CD4-positive, CD25-positive, alpha-beta regulatory T cell (primary cell): Measurements from ENCODE around the gene DNAH17. TPM values are rescaled to one million over a fixed set of nuclear protein-coding genes. Genes with fewer than 3 reads are reported as not detected.

Experiments
- ATAC-seq, 2 donors: fragments of 150-1000 bp; cut with Tn5 transposase; one replicate each; pipeline ENCODE4 v1.10.0; 2021; ENCODE audit warnings: low read depth in 2 of 2, moderate number of reproducible peaks in 2 of 2, moderate library complexity in 1 of 2
- DNase-seq, 3 donors: peaks; one replicate each; pipeline versions ENCODE4 v3.0.0 to v3.0.0-alpha.2; 2012 to 2022; ENCODE audit warnings: mixed read lengths in 1 of 3
- H3K27ac ChIP-seq: one replicate; pipeline ENCODE4 v1.7.0; 2013; ENCODE audit warnings: mild to moderate bottlenecking, low read length; ENCODE audit not compliant: insufficient read depth, poor library complexity, severe bottlenecking
- H3K27me3 ChIP-seq: one replicate; pipeline ENCODE4 v1.7.0; 2013; ENCODE audit warnings: low read length; ENCODE audit not compliant: control insufficient read depth, insufficient read depth
- H3K36me3 ChIP-seq: one replicate; pipeline ENCODE4 v1.7.0; 2013; ENCODE audit warnings: mild to moderate bottlenecking, low read length, moderate library complexity; ENCODE audit not compliant: control insufficient read depth, insufficient read depth
- H3K4me1 ChIP-seq: 2 replicates; pipeline ENCODE4 v1.7.0; 2013; ENCODE audit warnings: mild to moderate bottlenecking, low read length; ENCODE audit not compliant: insufficient read depth, control insufficient read depth, poor library complexity, severe bottlenecking
- H3K4me3 ChIP-seq: one replicate; pipeline ENCODE4 v1.7.0; 2013; ENCODE audit warnings: low read depth, mild to moderate bottlenecking, low read length, moderate library complexity
- H3K9me3 ChIP-seq, 2 experiments: 1 replicate in 1 of 2; 2 replicates in 1 of 2; pipeline ENCODE4 v1.7.0; 2013; ENCODE audit warnings: low read length in 2 of 2, mild to moderate bottlenecking in 1 of 2, moderate library complexity in 1 of 2; ENCODE audit not compliant: control insufficient read depth in 2 of 2
- H3K27ac Mint-ChIP-seq, 3 donors: one replicate each; pipeline ENCODE4 v1.8.0; 2020 to 2022; ENCODE audit warnings: mild to moderate bottlenecking in 3 of 3, mixed read lengths in 3 of 3, moderate library complexity in 2 of 3
- H3K27me3 Mint-ChIP-seq: one replicate; pipeline ENCODE4 v1.8.0; 2022; ENCODE audit warnings: mild to moderate bottlenecking, mixed read lengths
- H3K36me3 Mint-ChIP-seq: one replicate; pipeline ENCODE4 v1.8.0; 2020; ENCODE audit warnings: mixed read lengths
- H3K4me1 Mint-ChIP-seq, 4 donors: one replicate each; pipeline ENCODE4 v1.8.0; 2020 to 2022; ENCODE audit warnings: mixed read lengths in 4 of 4, mild to moderate bottlenecking in 1 of 4
- H3K4me3 Mint-ChIP-seq, 4 donors: one replicate each; pipeline ENCODE4 v1.8.0; 2020 to 2022; ENCODE audit warnings: mild to moderate bottlenecking in 4 of 4, mixed read lengths in 4 of 4, moderate library complexity in 3 of 4
- H3K9me3 Mint-ChIP-seq, 7 donors: one replicate each; pipeline ENCODE4 v1.8.0; 2020 to 2022; ENCODE audit warnings: mixed read lengths in 7 of 7, mild to moderate bottlenecking in 3 of 7, moderate library complexity in 2 of 7
- polyA plus RNA-seq, 4 donors: library from polyadenylated mRNA; unstranded; fragments of 300-500 nt; fragmentation: Illumina TruSeq; gene quantifications; one replicate each; pipeline ENCODE4 v1.2.3, GENCODE V29; 2021
- total RNA-seq: library from RNA; stranded (reverse); gene quantifications from one replicate; pipeline ENCODE4 v1.2.3, GENCODE V29; 2022

DNAH17 gene
- total and polyA plus RNA-seq, 5 donors from 2014 or later, result 0.24 to 3.4 (median 0.83) TPM; not detected in 1

DNA sequence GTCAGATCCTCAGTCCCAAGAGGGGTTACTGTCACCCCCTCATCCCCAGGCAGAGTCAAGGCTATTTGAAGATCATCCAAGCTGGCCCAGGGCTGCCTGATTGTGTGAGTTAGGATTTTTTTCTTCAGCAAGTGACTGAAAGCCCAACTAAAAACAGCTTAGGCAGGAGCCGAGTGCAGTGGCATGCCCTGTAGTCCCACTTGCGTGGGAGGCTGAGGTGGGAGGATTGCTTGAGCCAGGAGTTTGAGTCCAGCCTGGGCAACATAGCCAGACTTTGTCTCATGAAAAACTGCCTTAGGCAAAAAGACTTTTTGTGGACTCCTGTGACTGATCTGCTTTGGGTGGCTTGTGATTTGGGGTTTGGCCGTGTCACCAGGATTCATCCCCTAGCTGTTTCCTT, 178.8 kb downstream of the DNAH17 start:
- Histone ChIP-seq H3K4me3 (no peak overlapping the region), H3K9me3 (no peaks in the 10 kb centered on the region), H3K27me3 (no peaks in the 10 kb centered on the region), H3K36me3 (peaks cover 91% of the 10 kb centered on the region), H3K4me1 (no peaks in the 10 kb centered on the region), H3K27ac (no peak overlapping the region)
- H3K4me1 Mint-ChIP-seq, result peaks cover 0 to 10% (median 4%) of the 10 kb centered on the region in 4 donors
- H3K4me3 Mint-ChIP-seq, result no peak overlapping the region
- H3K27ac Mint-ChIP-seq, result peak overlapping the region in 1 of 3 donors; percentile 15
- DNase-seq (no peak), ATAC-seq (no peak)
- no peaks in the 10 kb centered on the region for H3K27me3 Mint-ChIP-seq
- no peaks in the 10 kb centered on the region for H3K9me3 Mint-ChIP-seq
- H3K36me3 Mint-ChIP-seq, result peaks cover 61% of the 10 kb centered on the region

DNA sequence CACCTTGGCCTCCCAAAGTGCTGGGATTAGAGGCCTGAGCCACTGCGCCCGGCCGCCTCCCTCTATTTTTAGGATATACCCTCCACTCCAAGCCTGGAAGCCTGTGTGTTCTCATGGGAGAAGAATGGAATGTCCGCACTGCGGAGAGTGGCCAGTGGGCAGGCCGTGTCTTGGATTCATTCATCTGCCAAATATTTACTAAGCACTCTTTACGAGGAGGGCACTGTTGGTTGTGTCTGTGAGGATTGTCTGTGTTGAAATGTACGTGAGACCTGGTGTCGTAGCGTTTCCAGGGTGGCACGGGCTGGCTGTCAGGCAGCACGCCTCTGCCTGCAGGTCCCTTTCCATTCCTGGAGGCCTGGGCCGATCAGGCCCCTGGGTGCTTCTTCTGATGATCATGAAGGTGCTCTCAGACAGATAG, 179.5 kb downstream of the DNAH17 start:
- no peaks in the 10 kb centered on the region for H3K9me3 ChIP-seq
- H3K27ac Mint-ChIP-seq, result peak overlapping the region in 1 of 3 donors; percentile 15
- H3K36me3 ChIP-seq, result peaks cover 88% of the 10 kb centered on the region
- ATAC-seq (no peak), DNase-seq (no peak)
- no peaks in the 10 kb centered on the region for H3K27me3 ChIP-seq
- no peaks in the 10 kb centered on the region for H3K9me3 Mint-ChIP-seq
- no peak overlapping the region for H3K4me3 Mint-ChIP-seq
- peaks cover 57% of the 10 kb centered on the region for H3K36me3 Mint-ChIP-seq
- H3K4me1 Mint-ChIP-seq, result peaks cover 0 to 12% (median 4%) of the 10 kb centered on the region in 4 donors
- H3K27ac ChIP-seq, result no peak overlapping the region
- no peak overlapping the region for H3K4me3 ChIP-seq
- H3K27me3 Mint-ChIP-seq, result no peaks in the 10 kb centered on the region
- H3K4me1 ChIP-seq, result no peaks in the 10 kb centered on the region

DNA sequence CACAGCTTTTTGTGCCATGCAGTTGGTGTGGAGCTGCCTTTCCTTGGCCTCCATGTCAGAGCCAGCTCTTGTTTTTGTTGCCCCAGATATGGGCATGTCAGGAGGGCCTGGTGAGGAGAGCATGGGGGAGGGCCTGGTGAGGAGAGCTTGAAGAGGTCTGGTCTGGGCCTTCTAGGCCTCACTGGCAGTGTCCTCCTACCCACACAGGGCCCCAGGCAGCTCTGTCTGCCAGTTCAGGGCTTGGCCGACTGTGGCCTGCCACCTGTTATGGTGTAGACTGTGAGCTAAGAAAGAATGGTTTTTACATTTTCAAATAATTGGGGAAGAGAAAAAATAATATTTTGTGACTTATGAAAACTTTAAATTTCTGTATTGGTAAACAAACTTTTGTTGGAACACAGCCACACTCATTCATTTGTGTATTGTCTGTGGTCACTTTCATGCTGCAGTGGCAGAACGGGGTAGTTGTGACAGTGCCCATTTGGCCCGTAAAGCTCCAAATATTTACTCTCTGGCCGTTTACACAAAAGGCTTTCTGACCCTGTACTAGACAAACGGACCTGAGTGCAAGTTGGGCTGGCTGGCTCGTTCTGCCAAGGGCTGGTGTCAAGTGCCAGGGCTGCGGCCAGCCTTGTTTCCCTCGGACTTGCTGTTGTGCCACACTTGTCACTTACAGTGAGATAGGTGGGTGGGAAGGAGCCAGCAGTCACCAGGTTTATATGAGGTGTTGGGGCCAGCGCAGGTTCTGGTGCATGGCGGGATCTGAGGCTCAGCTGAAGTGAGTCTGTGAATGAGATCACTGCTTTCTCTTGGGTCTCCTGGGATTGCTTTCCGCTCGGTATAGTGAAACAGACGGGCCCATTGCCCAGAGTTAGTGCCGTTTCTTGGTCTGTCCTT, 180.5 kb downstream of the DNAH17 start:
- Mint-ChIP-seq H3K27me3 (no peaks in the 10 kb centered on the region), H3K9me3 (no peaks in the 10 kb centered on the region), H3K27ac (peak overlapping the region in 1 of 3 donors; percentile 68), H3K4me1 (peaks cover 0 to 16% (median 8%) of the 10 kb centered on the region in 4 donors), H3K36me3 (peaks cover 51% of the 10 kb centered on the region), H3K4me3 (no peak overlapping the region)
- Histone ChIP-seq H3K9me3 (no peaks in the 10 kb centered on the region), H3K27me3 (no peaks in the 10 kb centered on the region), H3K4me3 (no peak overlapping the region), H3K36me3 (peaks cover 88% of the 10 kb centered on the region), H3K4me1 (peaks cover 4% of the 10 kb centered on the region), H3K27ac (no peak overlapping the region)
- DNase-seq (no peak), ATAC-seq (no peak)

DNA sequence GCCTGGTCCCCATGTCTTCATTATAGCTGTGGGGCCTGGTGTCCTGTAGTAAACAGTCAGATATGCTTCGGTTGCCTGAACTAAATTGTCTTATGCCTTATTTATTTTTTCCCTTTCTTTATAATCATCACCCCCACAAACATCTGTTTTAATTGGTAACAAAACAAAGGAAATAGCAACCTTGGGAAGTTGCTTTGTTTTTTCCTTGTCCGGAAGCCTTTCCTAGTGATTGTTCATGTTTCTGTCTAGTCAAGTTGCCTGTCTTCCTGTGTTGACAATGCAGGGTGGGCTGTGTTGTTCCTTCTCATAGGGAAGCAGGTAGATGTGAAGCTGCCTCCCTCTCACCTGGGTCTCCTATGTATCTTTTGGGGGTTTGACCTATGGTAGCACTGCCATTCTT, 182.0 kb downstream of the DNAH17 start:
- peaks cover 79% of the 10 kb centered on the region for H3K36me3 ChIP-seq
- H3K4me3 Mint-ChIP-seq, result no peak overlapping the region
- no peak for DNase-seq
- peaks cover 0 to 27% (median 10%) of the 10 kb centered on the region in 4 donors for H3K4me1 Mint-ChIP-seq
- no peak overlapping the region for H3K4me3 ChIP-seq
- H3K27ac Mint-ChIP-seq, result peak overlapping the region in 1 of 3 donors; percentile 56
- H3K9me3 ChIP-seq, result no peaks in the 10 kb centered on the region
- no peaks in the 10 kb centered on the region for H3K27me3 Mint-ChIP-seq
- H3K36me3 Mint-ChIP-seq, result peaks cover 39% of the 10 kb centered on the region
- peaks cover 5% of the 10 kb centered on the region for H3K4me1 ChIP-seq
- ATAC-seq, result no peak
- H3K27me3 ChIP-seq, result no peaks in the 10 kb centered on the region
- H3K27ac ChIP-seq, result no peak overlapping the region
- H3K9me3 Mint-ChIP-seq, result no peaks in the 10 kb centered on the region

DNA sequence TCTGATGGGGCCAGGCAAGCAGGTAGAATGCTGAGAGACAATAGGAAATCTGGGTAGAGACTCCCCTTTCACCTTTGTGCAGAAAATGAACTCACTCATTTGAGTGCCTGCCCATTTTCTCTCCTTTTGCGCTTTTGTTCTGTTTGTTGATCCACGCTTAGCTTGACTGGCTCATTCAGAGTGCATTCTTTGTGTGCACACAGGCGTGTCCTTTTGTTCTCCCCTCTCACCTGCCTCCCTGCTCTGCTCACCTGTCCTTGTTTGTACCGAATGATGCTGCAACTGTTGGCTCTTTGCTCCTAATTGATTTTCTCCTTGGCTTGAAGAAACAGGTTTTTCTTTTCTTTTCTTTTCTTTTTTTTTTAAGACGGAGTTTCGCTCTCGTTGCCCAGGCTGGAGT, 183.0 kb downstream of the DNAH17 start:
- peaks cover 31% of the 10 kb centered on the region for H3K36me3 Mint-ChIP-seq
- Histone ChIP-seq H3K4me1 (peaks cover 5% of the 10 kb centered on the region), H3K9me3 (no peaks in the 10 kb centered on the region), H3K36me3 (peaks cover 72% of the 10 kb centered on the region), H3K27me3 (no peaks in the 10 kb centered on the region), H3K4me3 (no peak overlapping the region), H3K27ac (no peak overlapping the region)
- DNase-seq, result no peak
- H3K4me1 Mint-ChIP-seq, result peaks cover 0 to 35% (median 11%) of the 10 kb centered on the region in 4 donors
- H3K4me3 Mint-ChIP-seq, result no peak overlapping the region
- H3K27me3 Mint-ChIP-seq, result no peaks in the 10 kb centered on the region
- H3K27ac Mint-ChIP-seq, result peak overlapping the region in 1 of 3 donors; percentile 42
- no peak for ATAC-seq
- H3K9me3 Mint-ChIP-seq, result no peaks in the 10 kb centered on the region

DNA sequence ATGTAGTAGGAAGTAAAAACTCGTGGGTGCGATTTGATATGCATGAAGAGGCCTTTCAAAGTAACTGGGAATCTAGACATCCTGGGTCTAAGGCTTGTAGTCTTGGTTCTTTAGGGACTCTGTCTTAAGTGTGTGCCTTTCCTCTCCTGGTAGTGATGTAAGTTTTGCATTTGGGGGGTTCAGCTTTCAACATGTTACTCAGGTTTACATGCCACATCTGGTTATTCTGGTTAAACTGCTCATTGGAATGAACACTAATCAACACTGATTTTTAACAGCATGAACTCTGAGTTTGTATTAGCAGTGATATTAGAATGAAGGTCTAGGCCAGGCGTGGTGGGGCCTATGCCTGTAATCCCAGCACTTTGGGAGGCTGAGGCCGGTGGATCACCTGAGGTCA, 183.6 kb downstream of the DNAH17 start:
- DNase-seq, result no peak
- Mint-ChIP-seq H3K27ac (no peak overlapping the region), H3K36me3 (peaks cover 30% of the 10 kb centered on the region), H3K9me3 (no peaks in the 10 kb centered on the region), H3K4me3 (no peak overlapping the region), H3K27me3 (no peaks in the 10 kb centered on the region), H3K4me1 (peaks cover 0 to 41% (median 15%) of the 10 kb centered on the region in 4 donors)
- no peak for ATAC-seq
- no peaks in the 10 kb centered on the region for H3K27me3 ChIP-seq
- no peaks in the 10 kb centered on the region for H3K9me3 ChIP-seq
- H3K4me3 ChIP-seq, result no peak overlapping the region
- peaks cover 11% of the 10 kb centered on the region for H3K4me1 ChIP-seq
- no peak overlapping the region for H3K27ac ChIP-seq
- peaks cover 66% of the 10 kb centered on the region for H3K36me3 ChIP-seq

DNA sequence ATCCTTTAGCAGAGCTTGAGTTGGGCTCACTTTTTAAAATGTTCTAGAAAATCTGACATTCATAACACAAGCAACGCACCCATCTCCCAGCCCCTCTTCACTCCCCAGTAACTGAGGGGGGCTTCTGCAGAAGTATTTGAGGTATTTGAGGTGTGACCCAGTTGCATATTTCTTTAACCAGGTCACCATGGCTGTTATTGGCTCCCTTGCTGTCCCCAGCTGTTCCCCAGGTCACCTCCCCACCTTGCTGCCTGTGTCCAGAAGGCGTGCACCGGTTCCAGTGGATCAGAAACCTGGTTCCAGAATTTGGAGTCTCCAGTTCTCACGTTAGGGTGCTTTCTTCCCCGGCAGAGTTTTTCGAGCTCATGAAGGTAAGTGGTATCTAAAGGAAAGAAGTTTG, 184.9 kb downstream of the DNAH17 start:
- Histone ChIP-seq H3K36me3 (peaks cover 55% of the 10 kb centered on the region), H3K4me1 (peaks cover 22% of the 10 kb centered on the region), H3K9me3 (no peaks in the 10 kb centered on the region), H3K27me3 (no peaks in the 10 kb centered on the region), H3K27ac (no peak overlapping the region), H3K4me3 (no peak overlapping the region)
- peaks cover 5 to 52% (median 21%) of the 10 kb centered on the region in 4 donors for H3K4me1 Mint-ChIP-seq
- peak overlapping the region in 1 of 4 donors; percentile 16 for H3K4me3 Mint-ChIP-seq
- no peaks in the 10 kb centered on the region for H3K27me3 Mint-ChIP-seq
- H3K36me3 Mint-ChIP-seq, result peaks cover 20% of the 10 kb centered on the region
- no peak for ATAC-seq
- no peak for DNase-seq
- no peaks in the 10 kb centered on the region for H3K9me3 Mint-ChIP-seq
- H3K27ac Mint-ChIP-seq, result peak overlapping the region in 1 of 3 donors; percentile 60
